Caco-2 (cell line): ENCODE measurements around the gene STXBP2. TPM values are rescaled to one million over a fixed set of nuclear protein-coding genes. Genes with fewer than 3 reads are reported as not detected.

ENCODE experiments used
- Bru-seq: library from RNA; stranded (reverse); fragments of 400-500 nt; gene quantifications from one replicate; lab custom pipeline; 2021; lab: Mats Ljungman, UMichigan
- BruChase-seq, 2 experiments: library from RNA; stranded (reverse); fragments of 400-500 nt; gene quantifications; one replicate each; lab custom pipeline; 2021; lab: Mats Ljungman, UMichigan
- BruUV-seq: library from RNA; stranded (reverse); fragments of 400-500 nt; replicated peaks from 2 replicates; lab custom pipeline; 2021; lab: Mats Ljungman, UMichigan
- CTCF ChIA-PET: fragments of 300-600 bp; sonication (Branson Sonifier 250); formaldehyde crosslinking; loops from one replicate; lab custom pipeline; 2022; ENCODE audit warnings: antibody characterized with exemption; lab: Charles Lee
- POLR2A ChIA-PET: fragments of 300-600 bp; sonication (Branson Sonifier 250); formaldehyde crosslinking; loops from one replicate; lab custom pipeline; 2022; ENCODE audit warnings: antibody characterized with exemption; lab: Charles Lee
- DNase-seq, 2 experiments: peaks; one replicate each; pipeline versions ENCODE4 v3.0.0 to v3.0.0-alpha.2; 2020 to 2022
- H3K27me3 ChIP-seq: replicated peaks from 2 replicates; pipeline ENCODE4 v1.6.0; 2011; ENCODE audit warnings: low read length; ENCODE audit not compliant: control insufficient read depth, insufficient read depth
- H3K36me3 ChIP-seq: 2 replicates; pipeline ENCODE4 v1.5.1; 2011; ENCODE audit warnings: low read length; ENCODE audit not compliant: control insufficient read depth, insufficient read depth
- H3K4me1 ChIP-seq: fragments of 250-450 bp; sonication (Bioruptor Pico); 2 replicates; pipeline ENCODE4 v1.5.1; 2020; ENCODE audit warnings: mild to moderate bottlenecking
- H3K4me3 ChIP-seq: 2 replicates; pipeline ENCODE4 v1.5.1; 2011; ENCODE audit warnings: low read depth, mild to moderate bottlenecking, control low read depth, low read length
- H3K9me3 ChIP-seq: fragments of 250-450 bp; sonication (Bioruptor Pico); 2 replicates; pipeline ENCODE4 v1.5.1; 2020; ENCODE audit warnings: mild to moderate bottlenecking, moderate library complexity
- H3K27ac Mint-ChIP-seq: one replicate; pipeline ENCODE4 v1.8.0; 2022; ENCODE audit warnings: mixed read lengths; ENCODE audit not compliant: unreplicated experiment
- H3K27me3 Mint-ChIP-seq: one replicate; pipeline ENCODE4 v1.8.0; 2022; ENCODE audit warnings: mixed read lengths; ENCODE audit not compliant: insufficient read depth, unreplicated experiment
- H3K36me3 Mint-ChIP-seq: one replicate; pipeline ENCODE4 v1.8.0; 2022; ENCODE audit warnings: mild to moderate bottlenecking, mixed read lengths; ENCODE audit not compliant: insufficient read depth, unreplicated experiment
- H3K4me1 Mint-ChIP-seq: one replicate; pipeline ENCODE4 v1.8.0; 2022; ENCODE audit warnings: low read depth, mixed read lengths; ENCODE audit not compliant: unreplicated experiment
- H3K4me3 Mint-ChIP-seq: one replicate; pipeline ENCODE4 v1.8.0; 2022; ENCODE audit warnings: mild to moderate bottlenecking, moderate library complexity, mixed read lengths; ENCODE audit not compliant: unreplicated experiment
- H3K9me3 Mint-ChIP-seq: one replicate; pipeline ENCODE4 v1.8.0; 2022; ENCODE audit warnings: mixed read lengths; ENCODE audit not compliant: unreplicated experiment
- intact Hi-C: fragments of 100-400 bp; cut with micrococcal nuclease; formaldehyde crosslinking; loops from one replicate; pipeline ENCODE4 v1.10.0; 2022; ENCODE audit not compliant: unreplicated experiment
- long read RNA-seq: library from polyadenylated mRNA; stranded (forward); transcript quantifications from one replicate; pipeline ENCODE4 v2.0.0, GENCODE V29; 2022
- total RNA-seq: library from RNA; stranded (reverse); gene quantifications from 2 replicates; pipeline ENCODE4 v1.2.3, GENCODE V29; 2022
- TF ChIP-seq, protein P1 (sequence below), 2 experiments: fragments of 200-600 bp in 1 of 2; IDR thresholded peaks; 1 replicate in 1 of 2; 2 replicates in 1 of 2; pipeline versions ENCODE4 v1.5.1 to v1.8.0; 2011 to 2022; ENCODE audit warnings: antibody characterized with exemption in 1 of 2, control low read depth in 1 of 2, inconsistent platforms in 1 of 2, low read depth in 1 of 2, low read length in 1 of 2, mild to moderate bottlenecking in 1 of 2, moderate library complexity in 1 of 2; ENCODE audit not compliant: insufficient read depth in 1 of 2, severe bottlenecking in 1 of 2, unreplicated experiment in 1 of 2

Gene STXBP2
- 113 and 125 TPM in 2 replicates for total RNA-seq
- percentile 57 among the genes with signal in this experiment for Bru-seq, nascent RNA
- BruChase-seq, experiment 1, labeled RNA remaining after a 2-hour chase: percentile 64 among the genes with signal in this experiment
- percentile 76 among the genes with signal in this experiment for BruChase-seq, experiment 2, labeled RNA remaining after a 6-hour chase
- long read RNA-seq, transcript STXBP2-201 (19 exons, 1,876 nt): major isoform, 112 of 166 reads
- long read RNA-seq, partial matches to known transcripts: 27 of 166 reads
- long read RNA-seq, other reads (novel, unspliced or antisense): 27 of 166 reads

GRCh38 chr19:7636691-7637373 lies at the start of gene STXBP2:
TSS of gene STXBP2 (plus strand) at chr19:7637110. CDS start at chr19:7637150, 40 bp downstream.
- Mint-ChIP-seq H3K27me3 (no peaks in the 10 kb centered on the region), H3K36me3 (peaks cover 22% of the 10 kb centered on the region), H3K27ac (peak within 1 kb of the TSS; percentile 77), H3K4me3 (peak within 1 kb of the TSS; percentile 79), H3K4me1 (no peaks in the 10 kb centered on the region), H3K9me3 (peaks cover 9% of the 10 kb centered on the region)
- Histone ChIP-seq H3K4me3 (peak within 1 kb of the TSS; percentile 63), H3K36me3 (peaks cover 2% of the 10 kb centered on the region; the same call in 1 of the 2 replicates), H3K9me3 (no peaks in the 10 kb centered on the region), H3K27me3 (no peaks in the 10 kb centered on the region), H3K4me1 (peaks cover 7% of the 10 kb centered on the region)
- peak; percentile 88 to 93 for DNase-seq
- POLR2A ChIA-PET: interaction anchor here (0.6 kb wide), 1 partner anchor 571 kb away, joined by 3 read pairs; no protein-coding TSS in a partner anchor
- CTCF ChIA-PET: interaction anchor here (1.4 kb wide), 1 partner anchor 69 kb away, joined by 7 read pairs; no protein-coding TSS in a partner anchor
- intact Hi-C loops: loop anchor here (1.0 to 2.0 kb wide), 2 partner anchors 8 to 68 kb away; partner anchors contain the start of genes PET100 and XAB2
- no TSS peak for BruUV-seq
- TF ChIP-seq, protein P1, sequence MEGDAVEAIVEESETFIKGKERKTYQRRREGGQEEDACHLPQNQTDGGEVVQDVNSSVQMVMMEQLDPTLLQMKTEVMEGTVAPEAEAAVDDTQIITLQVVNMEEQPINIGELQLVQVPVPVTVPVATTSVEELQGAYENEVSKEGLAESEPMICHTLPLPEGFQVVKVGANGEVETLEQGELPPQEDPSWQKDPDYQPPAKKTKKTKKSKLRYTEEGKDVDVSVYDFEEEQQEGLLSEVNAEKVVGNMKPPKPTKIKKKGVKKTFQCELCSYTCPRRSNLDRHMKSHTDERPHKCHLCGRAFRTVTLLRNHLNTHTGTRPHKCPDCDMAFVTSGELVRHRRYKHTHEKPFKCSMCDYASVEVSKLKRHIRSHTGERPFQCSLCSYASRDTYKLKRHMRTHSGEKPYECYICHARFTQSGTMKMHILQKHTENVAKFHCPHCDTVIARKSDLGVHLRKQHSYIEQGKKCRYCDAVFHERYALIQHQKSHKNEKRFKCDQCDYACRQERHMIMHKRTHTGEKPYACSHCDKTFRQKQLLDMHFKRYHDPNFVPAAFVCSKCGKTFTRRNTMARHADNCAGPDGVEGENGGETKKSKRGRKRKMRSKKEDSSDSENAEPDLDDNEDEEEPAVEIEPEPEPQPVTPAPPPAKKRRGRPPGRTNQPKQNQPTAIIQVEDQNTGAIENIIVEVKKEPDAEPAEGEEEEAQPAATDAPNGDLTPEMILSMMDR (IDR thresholded peaks at IDR 0.05; ENCODE audit: insufficient read depth in 1 of 2, low read depth in 1 of 2, low read length in 1 of 2, severe bottlenecking in 1 of 2, unreplicated experiment in 1 of 2): peak in 1 of 2 experiments; percentile 11

- Histone ChIP-seq H3K4me1 (peaks cover 9% of the 10 kb centered on the region), H3K9me3 (no peaks in the 10 kb centered on the region), H3K4me3 (no peak overlapping the region), H3K27me3 (no peaks in the 10 kb centered on the region), H3K36me3 (no peaks in the 10 kb centered on the region)
- POLR2A ChIA-PET: no interaction called here
- no peaks in the 10 kb centered on the region for H3K4me1 Mint-ChIP-seq
- DNase-seq: no peak
- TF ChIP-seq, protein P1 (IDR thresholded peaks at IDR 0.05; ENCODE audit: insufficient read depth in 1 of 2, low read depth in 1 of 2, low read length in 1 of 2, severe bottlenecking in 1 of 2, unreplicated experiment in 1 of 2): no peak
- H3K9me3 Mint-ChIP-seq: no peaks in the 10 kb centered on the region
- BruUV-seq: no TSS peak
- no peak overlapping the region for H3K27ac Mint-ChIP-seq
- CTCF ChIA-PET: interaction anchor here (1.4 kb wide), 1 partner anchor 21 kb away, joined by 9 read pairs; no protein-coding TSS in a partner anchor
- no peaks in the 10 kb centered on the region for H3K27me3 Mint-ChIP-seq
- no peaks in the 10 kb centered on the region for H3K36me3 Mint-ChIP-seq
- intact Hi-C loops: no loop called here
- no peak overlapping the region for H3K4me3 Mint-ChIP-seq
Measured at GRCh38 chr19:7589822-7590221, 47.1 kb upstream of the STXBP2 start.

- H3K4me3 Mint-ChIP-seq: no peak overlapping the region
- CTCF ChIA-PET: interaction anchor here (1.4 kb wide), 1 partner anchor 22 kb away, joined by 9 read pairs; no protein-coding TSS in a partner anchor
Measured at GRCh38 chr19:7590256-7590655, 46.7 kb upstream of the STXBP2 start.

More at GRCh38 chr19:7590256-7590655, 46.7 kb upstream of the STXBP2 start:
- no peak overlapping the region for H3K27ac Mint-ChIP-seq
- H3K4me1 ChIP-seq: peaks cover 10% of the 10 kb centered on the region
- intact Hi-C loops: no loop called here
- H3K4me3 ChIP-seq: no peak overlapping the region
- H3K36me3 Mint-ChIP-seq: no peaks in the 10 kb centered on the region
- no peaks in the 10 kb centered on the region for H3K27me3 Mint-ChIP-seq
- TF ChIP-seq, protein P1 (IDR thresholded peaks at IDR 0.05; ENCODE audit: insufficient read depth in 1 of 2, low read depth in 1 of 2, low read length in 1 of 2, severe bottlenecking in 1 of 2, unreplicated experiment in 1 of 2): no peak
- H3K27me3 ChIP-seq: no peaks in the 10 kb centered on the region
- no peaks in the 10 kb centered on the region for H3K36me3 ChIP-seq
- H3K9me3 Mint-ChIP-seq: no peaks in the 10 kb centered on the region
- no peaks in the 10 kb centered on the region for H3K9me3 ChIP-seq
- POLR2A ChIA-PET: no interaction called here
- peak; percentile 68 for DNase-seq
- no TSS peak for BruUV-seq
- H3K4me1 Mint-ChIP-seq: peaks cover 4% of the 10 kb centered on the region
